ENCODE data around the gene MCOLN1. TPM values are rescaled to one million over a fixed set of nuclear protein-coding genes. Genes with fewer than 3 reads are reported as not detected.

The MCOLN1 gene
- polyA plus RNA-seq, 1 of the 3 experiments (the other 2 are of a cell fraction) = 28.4 TPM

- no peak overlapping the region for H2AFZ ChIP-seq (ENCODE audit: low read depth)
- no peaks in the 10 kb centered on the region for H3K9me2 ChIP-seq
- peaks cover 37 to 45% of the 10 kb centered on the region in 2 experiments for H3K36me3 ChIP-seq (replicated peaks in 1 of 2; ENCODE audit: control insufficient read depth in 1 of 2, insufficient read depth in 2 of 2, low read length in 1 of 2)
- no peak overlapping the region for H3K27ac ChIP-seq (ENCODE audit: low read depth in 2 of 2, low read length in 1 of 2)
- TF ChIP-seq TCF12 (IDR thresholded peaks at IDR 0.05) (no peak), SMC3 (IDR thresholded peaks at IDR 0.05; ENCODE audit: low read depth, low read length) (no peak), RCOR1 (IDR thresholded peaks at IDR 0.05; ENCODE audit: low read length) (no peak), ELF1 (IDR thresholded peaks at IDR 0.05) (no peak), JUND (IDR thresholded peaks at IDR 0.05) (no peak), EZH2phosphoT487 (IDR thresholded peaks at IDR 0.05; ENCODE audit: borderline replicate concordance, low read depth) (no peak), EP300 (IDR thresholded peaks at IDR 0.05; ENCODE audit: borderline replicate concordance in 1 of 2, low read depth in 1 of 2, low read length in 1 of 2) (no peak), GATA2 (CRISPR knock-in tag; IDR thresholded peaks at IDR 0.05) (no peak), ZBTB33 (IDR thresholded peaks at IDR 0.05; ENCODE audit: borderline replicate concordance, low read depth) (no peak), REST (IDR thresholded peaks at IDR 0.05; ENCODE audit: low read depth, low read length) (no peak), SIN3A (IDR thresholded peaks at IDR 0.05; ENCODE audit: borderline replicate concordance, low read depth, low read length) (no peak)
- H3K79me2 ChIP-seq (ENCODE audit: insufficient read depth) = no peaks in the 10 kb centered on the region
- no peaks in the 10 kb centered on the region for H3K4me1 ChIP-seq (ENCODE audit: control insufficient read depth in 1 of 2, insufficient read depth in 2 of 2, low read depth in 1 of 2, low read length in 1 of 2)
- no peak overlapping the region for H3K4me3 ChIP-seq (ENCODE audit: low read depth in 2 of 2, low read length in 1 of 2)
- H3K4me2 ChIP-seq = no peak overlapping the region
- no peak overlapping the region for H3K9ac ChIP-seq
- no peaks in the 10 kb centered on the region for H3K9me3 ChIP-seq
- H3F3A ChIP-seq (replicated peaks; ENCODE audit: insufficient read depth) = no peaks in the 10 kb centered on the region
- ChIA-PET CTCF (interaction anchor here (1.3 to 4.1 kb wide), 2 partner anchors 10 to 241 kb away, joined by 4 to 28 read pairs; no protein-coding TSS in a partner anchor), POLR2A (no interaction called here)
- no peaks in the 10 kb centered on the region for H3K27me3 ChIP-seq (ENCODE audit: insufficient read depth)
- 95% methylated on average over 18 of the region's 18 CpGs for WGBS (ENCODE audit: low lambda C conversion rate)
- 0 out of 2 replicates have a peak, but pooled peaks cover 3% of the 10 kb centered on the region for H4K20me1 ChIP-seq (ENCODE audit: insufficient read depth)
- DNase-seq = no peak
Measured at GRCh38 chr19:7558667-7559066, 36.2 kb downstream of the MCOLN1 start.

GRCh38 chr19:7559102-7559501 lies 36.7 kb downstream of the MCOLN1 start:
- Histone ChIP-seq H3K9me3 (no peaks in the 10 kb centered on the region), H3K27ac (ENCODE audit: low read depth in 2 of 2, low read length in 1 of 2) (no peak overlapping the region), H4K20me1 (ENCODE audit: insufficient read depth) (0 out of 2 replicates have a peak, but pooled peaks cover 3% of the 10 kb centered on the region), H3F3A (replicated peaks; ENCODE audit: insufficient read depth) (no peaks in the 10 kb centered on the region), H3K4me2 (no peak overlapping the region), H3K27me3 (ENCODE audit: insufficient read depth) (no peaks in the 10 kb centered on the region), H3K4me1 (ENCODE audit: control insufficient read depth in 1 of 2, insufficient read depth in 2 of 2, low read depth in 1 of 2, low read length in 1 of 2) (no peaks in the 10 kb centered on the region), H2AFZ (ENCODE audit: low read depth) (no peak overlapping the region), H3K79me2 (ENCODE audit: insufficient read depth) (no peaks in the 10 kb centered on the region), H3K4me3 (ENCODE audit: low read depth in 2 of 2, low read length in 1 of 2) (no peak overlapping the region), H3K36me3 (replicated peaks in 1 of 2; ENCODE audit: control insufficient read depth in 1 of 2, insufficient read depth in 2 of 2, low read length in 1 of 2) (peaks cover 37 to 45% of the 10 kb centered on the region in 2 experiments), H3K9me2 (no peaks in the 10 kb centered on the region), H3K9ac (no peak overlapping the region)
- no peak for TF ChIP-seq POLR2AphosphoS5 (IDR thresholded peaks at IDR 0.05; ENCODE audit: low read depth, low read length)
- no peak for TF ChIP-seq TCF12 (IDR thresholded peaks at IDR 0.05)
- no peak for TF ChIP-seq MXI1 (IDR thresholded peaks at IDR 0.05; ENCODE audit: low read depth, low read length)
- no peak for TF ChIP-seq YY1 (IDR thresholded peaks at IDR 0.05; ENCODE audit: low read depth)
- no peak for TF ChIP-seq MEF2A (IDR thresholded peaks at IDR 0.05; ENCODE audit: borderline replicate concordance, low read depth)
- TF ChIP-seq NFIC (IDR thresholded peaks at IDR 0.05; ENCODE audit: borderline replicate concordance) = no peak
- TF ChIP-seq FOSL2 (IDR thresholded peaks at IDR 0.05; ENCODE audit: borderline replicate concordance, low read depth) = no peak
- TF ChIP-seq SIN3A (IDR thresholded peaks at IDR 0.05; ENCODE audit: borderline replicate concordance, low read depth, low read length) = no peak
- TF ChIP-seq USF1 (IDR thresholded peaks at IDR 0.05; ENCODE audit: borderline replicate concordance, low read depth) = no peak
- TF ChIP-seq CTCF (IDR thresholded peaks at IDR 0.05) = no peak
- WGBS (ENCODE audit: low lambda C conversion rate) = 70% methylated on average over 4 of the region's 4 CpGs
- DNase-seq = no peak
- POLR2A ChIA-PET = no interaction called here
- CTCF ChIA-PET = interaction anchor here (1.3 to 4.1 kb wide), 3 partner anchors 10 to 241 kb away, joined by 4 to 28 read pairs (median 6); partner anchors contain the start of gene TRAPPC5

All from SK-N-SH (cell line).